AG08396 (cell line): ENCODE results near the gene TFEC.
"Not testable (repeated sequence)": the region's sequence is repeated elsewhere in the genome, so short reads cannot be mapped to it uniquely, and the experiment has no call there.

Experiments used
- DNase-seq: peaks from one replicate; pipeline ENCODE4 v3.0.0; 2012; ENCODE audit warnings: low spot score, mixed read lengths

The TFEC gene

GRCh38 chr7:115929736-115930135 lies 100.8 kb downstream of the TFEC start:
- DNase-seq, result not testable (repeated sequence)

- DNase-seq, result no peak
These were observed 106.2 kb downstream of the TFEC start for GRCh38 chr7:115924411-115924810.

GRCh38 chr7:115920367-115920766 lies 110.2 kb downstream of the TFEC start:
- no peak for DNase-seq

- DNase-seq, result no peak
These were observed 115.6 kb downstream of the TFEC start for GRCh38 chr7:115914951-115915350.

GRCh38 chr7:115911465-115911864 lies 119.1 kb downstream of the TFEC start:
- DNase-seq, result peak; percentile 3

- peak; percentile 4 for DNase-seq
These were observed 119.9 kb downstream of the TFEC start for GRCh38 chr7:115910541-115911164.

GRCh38 chr7:115906731-115907130 lies 123.8 kb downstream of the TFEC start:
- DNase-seq, result no peak

- DNase-seq, result no peak
These were observed 140.9 kb downstream of the TFEC start for GRCh38 chr7:115889669-115889984.

- DNase-seq, result no peak
These were observed 141.4 kb downstream of the TFEC start for GRCh38 chr7:115888981-115889668.

GRCh38 chr7:115885550-115885949 lies 145.0 kb downstream of the TFEC start:
- DNase-seq, result no peak
